Retinal pigment epithelial cell (primary cell): ENCODE results near the gene PELI2.

ENCODE experiments used
- DNase-seq: peaks from one replicate; pipeline ENCODE4 v3.0.0-alpha.2; 2010; ENCODE audit warnings: low read depth
- H3K4me3 ChIP-seq: 2 replicates; pipeline ENCODE4 v1.5.1; 2011; ENCODE audit warnings: mild to moderate bottlenecking, low read length, control low read depth, moderate library complexity
- TF ChIP-seq, protein P1 (sequence below): conservative IDR thresholded peaks from 2 replicates; pipeline ENCODE4 v1.5.1; 2011; ENCODE audit warnings: low read depth, low read length, control low read depth, inconsistent platforms

Gene PELI2

DNA sequence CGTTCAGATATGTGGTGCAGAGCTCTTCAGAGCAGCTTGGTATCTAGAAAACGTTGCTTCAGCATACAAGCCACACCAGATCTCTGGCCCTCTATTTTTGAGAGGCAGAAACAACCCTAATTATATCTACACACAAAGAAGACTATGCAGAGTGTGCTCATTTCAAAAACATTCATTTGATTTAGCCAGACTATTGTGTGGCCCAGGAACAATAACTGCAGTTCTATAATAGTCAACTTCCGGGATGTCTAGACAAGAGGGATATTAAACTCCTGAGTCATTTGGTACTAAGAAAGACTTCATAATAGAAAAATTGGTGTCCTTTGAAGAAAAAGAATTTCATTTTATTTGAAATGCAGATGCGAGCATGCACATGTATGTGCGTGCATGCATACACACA lies 153.8 kb downstream of the PELI2 start:
- TF ChIP-seq, protein P1, sequence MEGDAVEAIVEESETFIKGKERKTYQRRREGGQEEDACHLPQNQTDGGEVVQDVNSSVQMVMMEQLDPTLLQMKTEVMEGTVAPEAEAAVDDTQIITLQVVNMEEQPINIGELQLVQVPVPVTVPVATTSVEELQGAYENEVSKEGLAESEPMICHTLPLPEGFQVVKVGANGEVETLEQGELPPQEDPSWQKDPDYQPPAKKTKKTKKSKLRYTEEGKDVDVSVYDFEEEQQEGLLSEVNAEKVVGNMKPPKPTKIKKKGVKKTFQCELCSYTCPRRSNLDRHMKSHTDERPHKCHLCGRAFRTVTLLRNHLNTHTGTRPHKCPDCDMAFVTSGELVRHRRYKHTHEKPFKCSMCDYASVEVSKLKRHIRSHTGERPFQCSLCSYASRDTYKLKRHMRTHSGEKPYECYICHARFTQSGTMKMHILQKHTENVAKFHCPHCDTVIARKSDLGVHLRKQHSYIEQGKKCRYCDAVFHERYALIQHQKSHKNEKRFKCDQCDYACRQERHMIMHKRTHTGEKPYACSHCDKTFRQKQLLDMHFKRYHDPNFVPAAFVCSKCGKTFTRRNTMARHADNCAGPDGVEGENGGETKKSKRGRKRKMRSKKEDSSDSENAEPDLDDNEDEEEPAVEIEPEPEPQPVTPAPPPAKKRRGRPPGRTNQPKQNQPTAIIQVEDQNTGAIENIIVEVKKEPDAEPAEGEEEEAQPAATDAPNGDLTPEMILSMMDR, result no peak
- no peak for DNase-seq
- no peak overlapping the region for H3K4me3 ChIP-seq

DNA sequence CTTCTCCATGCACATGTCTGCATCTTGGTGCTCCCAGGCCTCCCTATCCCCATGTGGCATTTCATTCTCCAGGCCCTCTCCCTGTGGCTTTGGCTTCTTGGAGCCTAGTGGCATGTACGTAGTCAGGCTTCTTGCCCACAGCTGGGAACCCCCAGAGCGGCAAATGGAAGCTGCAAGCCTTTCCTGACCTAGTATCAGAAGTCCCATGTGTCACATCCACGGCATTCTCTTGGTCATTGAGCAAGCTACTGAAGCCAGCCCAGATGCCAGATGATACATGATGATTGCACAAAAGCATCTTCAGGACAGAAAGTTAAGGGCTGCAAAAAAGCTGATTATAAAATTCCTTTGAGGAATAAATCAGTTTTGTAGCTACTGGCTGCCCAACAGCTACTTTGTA lies 154.9 kb downstream of the PELI2 start:
- DNase-seq, result no peak
- H3K4me3 ChIP-seq, result no peak overlapping the region
- TF ChIP-seq, protein P1, result no peak

DNA sequence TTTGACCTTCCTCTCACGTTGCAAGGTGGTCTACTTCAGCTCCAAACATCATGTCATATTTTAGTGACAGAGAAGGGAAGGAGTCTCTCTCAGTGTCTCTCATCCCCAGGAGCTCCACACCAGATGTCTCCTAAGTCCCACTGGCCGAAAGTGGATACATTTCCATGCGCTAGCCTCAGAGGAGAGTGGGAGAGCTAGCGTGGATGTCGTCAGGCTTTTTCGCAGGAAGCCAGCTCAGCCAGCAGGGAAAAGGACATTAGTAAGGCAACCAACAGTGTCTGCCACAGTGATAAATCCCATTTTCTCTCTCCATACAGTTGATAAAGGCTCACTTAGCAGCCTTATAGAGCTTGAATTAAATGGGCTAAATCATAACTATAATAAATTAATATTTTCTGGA lies 155.7 kb downstream of the PELI2 start:
- TF ChIP-seq, protein P1, result no peak
- H3K4me3 ChIP-seq, result no peak overlapping the region
- no peak for DNase-seq

DNA sequence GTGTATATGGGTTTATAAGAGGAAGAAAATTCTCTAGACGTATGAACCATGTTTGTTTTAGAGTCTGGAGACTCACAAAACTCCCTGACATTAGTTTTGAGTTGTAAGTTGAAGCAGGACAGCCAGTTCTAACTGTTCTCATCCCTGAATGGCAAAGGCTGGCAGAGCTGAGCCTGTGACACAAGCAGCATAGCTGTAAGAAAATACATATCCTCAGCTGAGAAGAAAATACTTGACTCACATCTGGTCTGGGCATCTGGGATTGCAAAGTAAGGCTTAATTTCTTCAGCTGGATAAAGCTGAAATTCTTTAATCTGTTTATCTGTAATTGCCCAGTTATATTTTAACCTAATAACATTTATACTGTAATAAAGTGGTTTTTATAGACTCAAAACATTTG lies 156.3 kb downstream of the PELI2 start:
- TF ChIP-seq, protein P1, result no peak
- DNase-seq, result no peak
- H3K4me3 ChIP-seq, result no peak overlapping the region

DNA sequence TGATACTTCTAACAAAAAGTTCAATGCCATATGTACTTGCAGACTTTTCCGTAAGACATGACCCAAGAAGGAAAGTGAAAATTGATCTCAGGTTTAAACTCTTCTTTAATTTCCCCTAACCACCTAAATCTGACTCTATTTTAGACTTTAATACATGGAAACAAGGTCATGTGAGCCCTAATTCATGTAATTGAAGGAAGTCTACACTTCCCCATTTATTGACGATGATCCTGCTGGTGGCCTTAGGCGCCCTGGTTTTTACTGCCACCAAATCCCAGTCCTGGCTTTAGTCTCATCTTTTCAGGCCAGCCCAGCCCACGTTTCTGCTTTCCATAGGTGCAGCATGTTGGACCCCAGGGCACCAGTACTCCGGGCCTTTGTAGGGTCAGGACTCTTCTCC lies 157.9 kb downstream of the PELI2 start:
- H3K4me3 ChIP-seq, result no peak overlapping the region
- TF ChIP-seq, protein P1, result no peak
- no peak for DNase-seq

DNA sequence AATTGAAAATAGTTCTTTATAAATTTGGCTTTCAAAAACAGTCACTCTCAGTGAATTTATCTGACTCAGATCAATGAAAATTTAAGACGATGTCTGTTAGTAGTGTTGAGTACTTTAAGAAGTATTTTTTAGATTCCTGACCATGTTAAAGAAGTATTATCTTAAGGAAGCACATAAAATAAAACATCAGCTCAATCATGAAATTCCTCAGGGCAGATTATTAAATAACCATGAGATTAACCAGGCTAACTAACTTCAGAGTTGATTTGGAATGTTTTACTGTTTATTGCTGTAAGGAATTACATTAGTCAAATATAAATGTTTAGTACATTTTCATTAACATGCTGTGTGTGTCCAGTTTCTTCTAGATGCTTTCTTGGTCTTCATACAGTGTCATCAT lies 160.2 kb downstream of the PELI2 start:
- H3K4me3 ChIP-seq, result no peak overlapping the region
- DNase-seq, result no peak
- TF ChIP-seq, protein P1, result no peak

DNA sequence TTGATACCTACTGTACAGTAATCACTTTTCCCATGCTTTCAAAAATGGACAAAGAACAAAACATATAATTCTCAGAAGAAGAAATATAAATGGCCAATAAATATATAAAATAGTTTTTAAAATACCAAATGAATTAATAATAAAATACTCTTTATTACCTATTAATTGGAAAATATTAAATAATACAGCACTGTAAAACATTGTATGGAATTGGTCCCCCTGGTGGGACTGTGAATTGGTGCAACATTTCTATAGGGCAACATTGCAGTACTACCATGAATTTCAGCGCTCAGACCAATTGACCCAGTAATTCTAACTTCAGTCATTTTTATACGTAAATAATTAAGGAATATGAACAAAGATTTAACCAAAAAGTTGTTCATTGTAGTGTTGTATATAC lies 162.6 kb downstream of the PELI2 start:
- DNase-seq, result no peak
- no peak overlapping the region for H3K4me3 ChIP-seq
- TF ChIP-seq, protein P1, result peak; percentile 40
